Activated T-cell treated with anti-CD3 and anti-CD28 coated beads, Interleukin-2, amount 50 U/mL, for 1 hour (primary cell): Measurements from ENCODE around the gene PTDSS2.

Source experiments
- DNase-seq: peaks from one replicate; pipeline ENCODE4 v3.0.0-alpha.2; 2020

Gene PTDSS2

GRCh38 chr11:471468-472145 is 21.5 kb downstream of the PTDSS2 start:
- DNase-seq: no peak

GRCh38 chr11:472272-472671 is 22.2 kb downstream of the PTDSS2 start:
- no peak for DNase-seq

- no peak for DNase-seq
Measured at GRCh38 chr11:472816-473215, 22.7 kb downstream of the PTDSS2 start.

GRCh38 chr11:473415-473814 is 23.3 kb downstream of the PTDSS2 start:
- no peak for DNase-seq

GRCh38 chr11:473962-474785 is 24.1 kb downstream of the PTDSS2 start:
- DNase-seq: no peak

GRCh38 chr11:474914-475506 is 24.9 kb downstream of the PTDSS2 start:
- no peak for DNase-seq

GRCh38 chr11:475941-476340 is 25.9 kb downstream of the PTDSS2 start:
- DNase-seq: no peak

GRCh38 chr11:476416-476815 is 26.3 kb downstream of the PTDSS2 start:
- DNase-seq: no peak

- DNase-seq: no peak
Measured at GRCh38 chr11:477052-477715, 27.1 kb downstream of the PTDSS2 start.

- DNase-seq: no peak
Measured at GRCh38 chr11:479311-479710, 29.2 kb downstream of the PTDSS2 start.

- no peak for DNase-seq
Measured at GRCh38 chr11:484616-485015, 34.5 kb downstream of the PTDSS2 start.

GRCh38 chr11:486189-486588 is 36.1 kb downstream of the PTDSS2 start:
- DNase-seq: no peak

- no peak for DNase-seq
Measured at GRCh38 chr11:487571-488021, 37.5 kb downstream of the PTDSS2 start.

- DNase-seq: no peak
Measured at GRCh38 chr11:488062-488461, 38.0 kb downstream of the PTDSS2 start.

GRCh38 chr11:488579-488978 is 38.5 kb downstream of the PTDSS2 start:
- no peak for DNase-seq

GRCh38 chr11:488992-489391 is 38.9 kb downstream of the PTDSS2 start:
- no peak for DNase-seq

GRCh38 chr11:489610-490185 is 39.6 kb downstream of the PTDSS2 start:
- no peak for DNase-seq

GRCh38 chr11:490186-490929 is 40.3 kb downstream of the PTDSS2 start:
- DNase-seq: no peak

- no peak for DNase-seq
Measured at GRCh38 chr11:490930-491260, 40.8 kb downstream of the PTDSS2 start.

- DNase-seq: no peak
Measured at GRCh38 chr11:491358-491757, 41.3 kb downstream of the PTDSS2 start.

- DNase-seq: no peak
Measured at GRCh38 chr11:492427-493226, 42.5 kb downstream of the PTDSS2 start.
